ENCODE measurements around the gene CLIC1.
A peak's percentile ranks its signal among the peaks of the same experiment; 100 is the strongest.

Gene CLIC1

GRCh38 chr6:31744422-31744821 lies 8.1 kb upstream of the CLIC1 start:
- Histone ChIP-seq H3K4me3 (ENCODE audit: low read depth, low read length) (no peak overlapping the region), H3K27ac (no peak overlapping the region), H3K27me3 (replicated peaks) (no peaks in the 10 kb centered on the region), H3K36me3 (replicated peaks) (peaks cover 3% of the 10 kb centered on the region)
- in situ Hi-C loops (cut with HindIII; ENCODE audit: low pct_ligation_motif_present, low sequenced_read_pairs) = no loop called here
- no peak for TF ChIP-seq CTCF (IDR thresholded peaks at IDR 0.05; ENCODE audit: low read depth, low read length, missing control alignments)
- no peak for DNase-seq

- H3K27me3 ChIP-seq (replicated peaks) = no peaks in the 10 kb centered on the region
- no peak for DNase-seq
- in situ Hi-C loops (cut with HindIII; ENCODE audit: low pct_ligation_motif_present, low sequenced_read_pairs) = no loop called here
- peaks cover 3% of the 10 kb centered on the region for H3K36me3 ChIP-seq (replicated peaks)
- no peak overlapping the region for H3K27ac ChIP-seq
- TF ChIP-seq CTCF (IDR thresholded peaks at IDR 0.05; ENCODE audit: low read depth, low read length, missing control alignments) = no peak
- no peak overlapping the region for H3K4me3 ChIP-seq (ENCODE audit: low read depth, low read length)
These were observed 6.6 kb upstream of the CLIC1 start for GRCh38 chr6:31742894-31743293.

GRCh38 chr6:31741815-31742214 lies 5.5 kb upstream of the CLIC1 start:
- H3K27ac ChIP-seq = no peak overlapping the region
- DNase-seq = no peak

GRCh38 chr6:31740397-31741223 lies 4.3 kb upstream of the CLIC1 start:
- Histone ChIP-seq H3K27me3 (replicated peaks) (no peaks in the 10 kb centered on the region), H3K36me3 (replicated peaks) (peaks cover 3% of the 10 kb centered on the region), H3K27ac (peak overlapping the region; percentile 68), H3K4me3 (ENCODE audit: low read depth, low read length) (peak overlapping the region; percentile 91)
- no peak for DNase-seq
- in situ Hi-C loops (cut with HindIII; ENCODE audit: low pct_ligation_motif_present, low sequenced_read_pairs) = no loop called here
- TF ChIP-seq CTCF (IDR thresholded peaks at IDR 0.05; ENCODE audit: low read depth, low read length, missing control alignments) = no peak

More at GRCh38 chr6:31741815-31742214, 5.5 kb upstream of the CLIC1 start:
- H3K4me3 ChIP-seq (ENCODE audit: low read depth, low read length) = no peak overlapping the region
- no peak for TF ChIP-seq CTCF (IDR thresholded peaks at IDR 0.05; ENCODE audit: low read depth, low read length, missing control alignments)
- peaks cover 3% of the 10 kb centered on the region for H3K36me3 ChIP-seq (replicated peaks)
- no peaks in the 10 kb centered on the region for H3K27me3 ChIP-seq (replicated peaks)
- in situ Hi-C loops (cut with HindIII; ENCODE audit: low pct_ligation_motif_present, low sequenced_read_pairs) = no loop called here

- peak within 1 kb of the TSS; percentile 68 for H3K27ac ChIP-seq
- no peak for TF ChIP-seq CTCF (IDR thresholded peaks at IDR 0.05; ENCODE audit: low read depth, low read length, missing control alignments)
- in situ Hi-C loops (cut with HindIII; ENCODE audit: low pct_ligation_motif_present, low sequenced_read_pairs) = no loop called here
These were observed 3.5 kb upstream of the CLIC1 start, which contains the start of gene MSH5 for GRCh38 chr6:31739639-31740396. TSS of gene MSH5 (plus strand) at chr6:31740005. CDS start at chr6:31740467, 462 bp downstream.

More at GRCh38 chr6:31739639-31740396, 3.5 kb upstream of the CLIC1 start, which contains the start of gene MSH5:
- peaks cover 3% of the 10 kb centered on the region for H3K36me3 ChIP-seq (replicated peaks)
- peak within 1 kb of the TSS; percentile 91 for H3K4me3 ChIP-seq (ENCODE audit: low read depth, low read length)
- H3K27me3 ChIP-seq (replicated peaks) = no peaks in the 10 kb centered on the region
- DNase-seq = peak; percentile 99

All from brain microvascular endothelial cell (primary cell).